HG03354 (cell line): ENCODE data around the gene MAP2K5.
A peak's percentile ranks its signal among the peaks of the same experiment; 100 is the strongest.

ENCODE experiments used
- ATAC-seq: cut with Tn5 transposase; IDR thresholded peaks from one replicate; pipeline ENCODE4 v1.9.1; 2021; ENCODE audit warnings: mild to moderate bottlenecking; ENCODE audit not compliant: unreplicated experiment, poor library complexity, severe bottlenecking

The MAP2K5 gene

GRCh38 chr15:67542420-67543347, at the start of gene MAP2K5:
TSS of gene MAP2K5 (plus strand) at chr15:67542703. CDS start at chr15:67543336, 633 bp downstream.
- peak; percentile 56 for ATAC-seq

- ATAC-seq: no peak
These were observed 46.9 kb upstream of the MAP2K5 start for GRCh38 chr15:67495585-67495984.

GRCh38 chr15:67501177-67501835, 41.2 kb upstream of the MAP2K5 start:
- no peak for ATAC-seq

- no peak for ATAC-seq
These were observed 40.6 kb upstream of the MAP2K5 start for GRCh38 chr15:67501836-67502461.

GRCh38 chr15:67504056-67504455, 38.4 kb upstream of the MAP2K5 start:
- no peak for ATAC-seq

- ATAC-seq: no peak
These were observed 37.7 kb upstream of the MAP2K5 start for GRCh38 chr15:67504796-67505195.

- no peak for ATAC-seq
These were observed 36.6 kb upstream of the MAP2K5 start for GRCh38 chr15:67505675-67506572.

- no peak for ATAC-seq
These were observed 35.4 kb upstream of the MAP2K5 start for GRCh38 chr15:67506775-67507747.

GRCh38 chr15:67508407-67508806, 34.1 kb upstream of the MAP2K5 start:
- ATAC-seq: no peak

- ATAC-seq: no peak
These were observed 32.6 kb upstream of the MAP2K5 start for GRCh38 chr15:67509918-67510317.

- peak; percentile 61 for ATAC-seq
These were observed 31.8 kb upstream of the MAP2K5 start for GRCh38 chr15:67510597-67511190.

GRCh38 chr15:67511606-67512005, 30.9 kb upstream of the MAP2K5 start:
- ATAC-seq: no peak

- no peak for ATAC-seq
These were observed 30.4 kb upstream of the MAP2K5 start for GRCh38 chr15:67512140-67512539.

GRCh38 chr15:67512933-67513714, 29.4 kb upstream of the MAP2K5 start:
- ATAC-seq: no peak

- ATAC-seq: no peak
These were observed 27.4 kb upstream of the MAP2K5 start for GRCh38 chr15:67515090-67515489.

GRCh38 chr15:67515557-67515956, 26.9 kb upstream of the MAP2K5 start:
- ATAC-seq: no peak

GRCh38 chr15:67520321-67521028, 22.0 kb upstream of the MAP2K5 start:
- ATAC-seq: peak; percentile 3
